Progenitor cell of endocrine pancreas (in vitro differentiated cells): ENCODE results near the gene PUS1. TPM values are rescaled to one million over a fixed set of nuclear protein-coding genes. Genes with fewer than 3 reads are reported as not detected.
"Not testable (repeated sequence)": the region's sequence is repeated elsewhere in the genome, so short reads cannot be mapped to it uniquely, and the experiment has no call there.

Source experiments
- DNase-seq: peaks from one replicate; pipeline ENCODE4 v3.0.0; 2021; ENCODE audit warnings: low spot score; ENCODE audit not compliant: unreplicated experiment
- H3K27ac Mint-ChIP-seq: 2 replicates; pipeline ENCODE4 v1.8.0; 2021; ENCODE audit warnings: mild to moderate bottlenecking, moderate library complexity, mixed read lengths
- H3K27me3 Mint-ChIP-seq: 2 replicates; pipeline ENCODE4 v1.8.0; 2021; ENCODE audit warnings: mixed read lengths
- H3K36me3 Mint-ChIP-seq: 2 replicates; pipeline ENCODE4 v1.8.0; 2022; ENCODE audit warnings: mixed read lengths; ENCODE audit not compliant: insufficient read depth
- H3K4me1 Mint-ChIP-seq: 2 replicates; pipeline ENCODE4 v1.8.0; 2021; ENCODE audit warnings: low read depth, mixed read lengths
- H3K4me3 Mint-ChIP-seq: 2 replicates; pipeline ENCODE4 v1.8.0; 2021; ENCODE audit warnings: low read depth, mild to moderate bottlenecking, moderate library complexity, mixed read lengths
- H3K9me3 Mint-ChIP-seq: 2 replicates; pipeline ENCODE4 v1.8.0; 2021; ENCODE audit warnings: low read depth, mixed read lengths
- CTCF ChIP-seq: fragments of 200-600 bp; sonication (generic); IDR thresholded peaks from one replicate; pipeline ENCODE4 v1.5.0; 2021; ENCODE audit warnings: antibody characterized with exemption, mild to moderate bottlenecking; ENCODE audit not compliant: unreplicated experiment
- total RNA-seq: library from RNA; stranded (reverse); gene quantifications from 2 replicates; pipeline ENCODE4 v1.2.1, GENCODE V29; 2021

PUS1 gene
- total RNA-seq, 1 donor from 2014 or later: 38.5 TPM

GRCh38 chr12:131949431-131950181 lies 20.5 kb downstream of the PUS1 start, which contains the start of gene EP400:
EP400 (plus strand) TSS chr12:131949942; CDS start chr12:131960620, 10,678 bp downstream.
- H3K27ac Mint-ChIP-seq: peak within 1 kb of the TSS; percentile 92
- peak within 1 kb of the TSS; percentile 90 for H3K4me3 Mint-ChIP-seq
- H3K27me3 Mint-ChIP-seq: no peaks in the 10 kb centered on the region
- peak; percentile 88 for DNase-seq
- H3K9me3 Mint-ChIP-seq: no peaks in the 10 kb centered on the region
- peaks cover 3% of the 10 kb centered on the region for H3K36me3 Mint-ChIP-seq
- peak; percentile 60 for TF ChIP-seq CTCF
- H3K4me1 Mint-ChIP-seq: no peaks in the 10 kb centered on the region

- H3K27me3 Mint-ChIP-seq: no peaks in the 10 kb centered on the region
- H3K4me3 Mint-ChIP-seq: peak overlapping the region; percentile 90
- no peaks in the 10 kb centered on the region for H3K9me3 Mint-ChIP-seq
- peak; percentile 40 for DNase-seq
- TF ChIP-seq CTCF: no peak
- no peaks in the 10 kb centered on the region for H3K36me3 Mint-ChIP-seq
- no peaks in the 10 kb centered on the region for H3K4me1 Mint-ChIP-seq
- peak overlapping the region; percentile 92 for H3K27ac Mint-ChIP-seq
These were observed 21.3 kb downstream of the PUS1 start for GRCh38 chr12:131950182-131950913.

GRCh38 chr12:131953810-131954209 lies 24.7 kb downstream of the PUS1 start:
- H3K9me3 Mint-ChIP-seq, H3K4me3 Mint-ChIP-seq, H3K27me3 Mint-ChIP-seq, H3K4me1 Mint-ChIP-seq, H3K36me3 Mint-ChIP-seq, DNase-seq, H3K27ac Mint-ChIP-seq: not testable (repeated sequence)

- H3K27me3 Mint-ChIP-seq, H3K4me1 Mint-ChIP-seq, DNase-seq, H3K27ac Mint-ChIP-seq, H3K4me3 Mint-ChIP-seq, H3K9me3 Mint-ChIP-seq, H3K36me3 Mint-ChIP-seq: not testable (repeated sequence)
These were observed 25.4 kb downstream of the PUS1 start for GRCh38 chr12:131954460-131954859.

GRCh38 chr12:131959116-131959515 lies 30.0 kb downstream of the PUS1 start:
- TF ChIP-seq CTCF: no peak
- Mint-ChIP-seq H3K27me3 (no peaks in the 10 kb centered on the region), H3K36me3 (peaks cover 5% of the 10 kb centered on the region), H3K27ac (peak overlapping the region; percentile 24), H3K9me3 (no peaks in the 10 kb centered on the region), H3K4me1 (peaks cover 5% of the 10 kb centered on the region), H3K4me3 (no peak overlapping the region)
- DNase-seq: no peak

- Mint-ChIP-seq H3K27me3 (no peaks in the 10 kb centered on the region), H3K27ac (peak overlapping the region; percentile 24), H3K4me3 (no peak overlapping the region), H3K36me3 (peaks cover 5% of the 10 kb centered on the region), H3K9me3 (no peaks in the 10 kb centered on the region), H3K4me1 (peaks cover 5% of the 10 kb centered on the region)
- TF ChIP-seq CTCF: no peak
- DNase-seq: no peak
These were observed 30.8 kb downstream of the PUS1 start for GRCh38 chr12:131959641-131960589.

- H3K36me3 Mint-ChIP-seq, H3K27ac Mint-ChIP-seq, H3K9me3 Mint-ChIP-seq, H3K4me1 Mint-ChIP-seq, DNase-seq, H3K27me3 Mint-ChIP-seq, H3K4me3 Mint-ChIP-seq: not testable (repeated sequence)
These were observed 31.7 kb downstream of the PUS1 start for GRCh38 chr12:131960590-131961325.

GRCh38 chr12:131961328-131961727 lies 32.3 kb downstream of the PUS1 start:
- H3K4me1 Mint-ChIP-seq, DNase-seq, H3K9me3 Mint-ChIP-seq, H3K27me3 Mint-ChIP-seq, H3K4me3 Mint-ChIP-seq, H3K27ac Mint-ChIP-seq, H3K36me3 Mint-ChIP-seq: not testable (repeated sequence)
